Activated CD4-positive, alpha-beta T cell treated with anti-CD3 and anti-CD28 coated beads, Interleukin-2, amount 50 U/mL, for 24 hours (primary cell): ENCODE results near the gene IRF3.
"Not testable (repeated sequence)": the region's sequence is repeated elsewhere in the genome, so short reads cannot be mapped to it uniquely, and the experiment has no call there.

Source experiments
- DNase-seq, 2 donors: peaks; one replicate each; pipeline ENCODE4 v3.0.0-alpha.2; 2020; ENCODE audit warnings: low read depth in 1 of 2, low spot score in 1 of 2

IRF3 gene

GRCh38 chr19:49624967-49625910, 40.4 kb downstream of the IRF3 start:
- no peak for DNase-seq

- DNase-seq = not testable (repeated sequence)
Measured at GRCh38 chr19:49617860-49618259, 47.8 kb downstream of the IRF3 start.

GRCh38 chr19:49616945-49617344, 48.7 kb downstream of the IRF3 start:
- DNase-seq = no peak

- no peak for DNase-seq
Measured at GRCh38 chr19:49616532-49616931, 49.1 kb downstream of the IRF3 start.

- DNase-seq = no peak
Measured at GRCh38 chr19:49615861-49616260, 49.8 kb downstream of the IRF3 start.

- DNase-seq = no peak
Measured at GRCh38 chr19:49614096-49614833, 51.4 kb downstream of the IRF3 start.

GRCh38 chr19:49613374-49613773, 52.3 kb downstream of the IRF3 start:
- DNase-seq = no peak
